Calu3 (cell line): Measurements from ENCODE around the gene PPP1R15B. TPM values are rescaled to one million over a fixed set of nuclear protein-coding genes. Genes with fewer than 3 reads are reported as not detected.

ENCODE experiments used
- BruUV-seq: library from RNA; stranded (reverse); fragments of 400-500 nt; replicated peaks from 2 replicates; lab custom pipeline; 2021; lab: Mats Ljungman, UMichigan
- CTCF ChIA-PET: fragments of 300-600 bp; sonication (Branson Sonifier 250); formaldehyde crosslinking; loops from one replicate; lab custom pipeline; 2022; ENCODE audit warnings: antibody characterized with exemption; lab: Charles Lee
- DNase-seq: peaks from one replicate; pipeline ENCODE4 v3.0.0; 2022
- H3K27ac Mint-ChIP-seq: one replicate; pipeline ENCODE4 v1.8.0; 2022; ENCODE audit warnings: mixed read lengths; ENCODE audit not compliant: unreplicated experiment
- H3K27me3 Mint-ChIP-seq: one replicate; pipeline ENCODE4 v1.8.0; 2022; ENCODE audit warnings: mixed read lengths; ENCODE audit not compliant: unreplicated experiment
- H3K36me3 Mint-ChIP-seq: one replicate; pipeline ENCODE4 v1.8.0; 2022; ENCODE audit warnings: mild to moderate bottlenecking, moderate library complexity, mixed read lengths; ENCODE audit not compliant: insufficient read depth, unreplicated experiment
- H3K4me1 Mint-ChIP-seq: one replicate; pipeline ENCODE4 v1.8.0; 2022; ENCODE audit warnings: mild to moderate bottlenecking, low read depth, mixed read lengths; ENCODE audit not compliant: unreplicated experiment
- H3K4me3 Mint-ChIP-seq: one replicate; pipeline ENCODE4 v1.8.0; 2022; ENCODE audit warnings: mild to moderate bottlenecking, low read depth, moderate library complexity, mixed read lengths; ENCODE audit not compliant: unreplicated experiment
- H3K9me3 Mint-ChIP-seq: one replicate; pipeline ENCODE4 v1.8.0; 2022; ENCODE audit warnings: low read depth, mixed read lengths; ENCODE audit not compliant: unreplicated experiment
- intact Hi-C: fragments of 100-400 bp; cut with micrococcal nuclease; formaldehyde crosslinking; loops from one replicate; pipeline ENCODE4 v1.10.0; 2022; ENCODE audit not compliant: unreplicated experiment
- total RNA-seq: library from RNA; stranded (reverse); gene quantifications from 2 replicates; pipeline ENCODE4 v1.2.3, GENCODE V29; 2022
- TF ChIP-seq, protein P1 (sequence below): fragments of 200-600 bp; IDR thresholded peaks from one replicate; pipeline ENCODE4 v1.8.0; 2022; ENCODE audit warnings: antibody characterized with exemption; ENCODE audit not compliant: unreplicated experiment

PPP1R15B gene
- total RNA-seq, 1 experiment from 2014 or later, result 68.8 TPM

DNA sequence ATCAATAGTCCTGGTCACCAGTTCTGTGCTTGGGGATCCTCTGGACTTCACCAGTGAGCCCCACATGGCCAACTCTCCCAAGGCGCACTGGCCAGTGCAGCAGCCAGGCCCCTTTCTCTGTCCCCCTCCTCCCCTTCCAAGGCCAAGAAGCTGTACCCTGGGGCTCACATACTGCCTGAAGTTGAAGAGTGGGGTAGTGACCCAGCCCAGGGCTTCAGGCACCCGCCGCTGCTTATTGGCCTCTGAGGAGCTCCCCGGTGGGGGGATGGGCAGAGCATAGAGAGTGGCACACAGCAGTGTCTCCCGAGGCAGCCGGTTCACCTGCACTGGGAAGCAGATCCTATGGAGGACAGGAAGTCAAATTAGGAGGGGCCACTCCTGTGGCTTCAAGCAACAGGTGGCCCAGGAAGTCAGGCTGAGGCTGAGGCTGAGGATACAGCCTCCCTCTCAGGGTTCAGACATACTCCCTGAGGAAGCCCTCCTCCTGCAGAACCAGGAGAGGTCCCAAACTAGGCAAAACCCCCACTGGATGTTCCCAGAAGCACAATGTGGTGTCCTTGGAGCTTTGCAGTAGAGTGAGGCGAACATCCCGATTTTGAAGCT is 38.2 kb upstream of the PPP1R15B start:
- Mint-ChIP-seq H3K4me3 (no peak overlapping the region), H3K27ac (peak overlapping the region; percentile 75), H3K27me3 (no peaks in the 10 kb centered on the region), H3K9me3 (no peaks in the 10 kb centered on the region), H3K36me3 (peaks cover 33% of the 10 kb centered on the region), H3K4me1 (peaks cover 66% of the 10 kb centered on the region)
- CTCF ChIA-PET, result interaction anchor here (1.1 to 9.2 kb wide), 8 partner anchors 19 to 357 kb away, joined by 3 to 132 read pairs (median 6); partner anchors contain the start of gene PIK3C2B
- DNase-seq, result no peak
- intact Hi-C loops, result loop anchor here (2.0 kb wide), 1 partner anchor 45 kb away; the partner anchor contains the start of gene PIK3C2B
- no TSS peak for BruUV-seq
- TF ChIP-seq, protein P1, sequence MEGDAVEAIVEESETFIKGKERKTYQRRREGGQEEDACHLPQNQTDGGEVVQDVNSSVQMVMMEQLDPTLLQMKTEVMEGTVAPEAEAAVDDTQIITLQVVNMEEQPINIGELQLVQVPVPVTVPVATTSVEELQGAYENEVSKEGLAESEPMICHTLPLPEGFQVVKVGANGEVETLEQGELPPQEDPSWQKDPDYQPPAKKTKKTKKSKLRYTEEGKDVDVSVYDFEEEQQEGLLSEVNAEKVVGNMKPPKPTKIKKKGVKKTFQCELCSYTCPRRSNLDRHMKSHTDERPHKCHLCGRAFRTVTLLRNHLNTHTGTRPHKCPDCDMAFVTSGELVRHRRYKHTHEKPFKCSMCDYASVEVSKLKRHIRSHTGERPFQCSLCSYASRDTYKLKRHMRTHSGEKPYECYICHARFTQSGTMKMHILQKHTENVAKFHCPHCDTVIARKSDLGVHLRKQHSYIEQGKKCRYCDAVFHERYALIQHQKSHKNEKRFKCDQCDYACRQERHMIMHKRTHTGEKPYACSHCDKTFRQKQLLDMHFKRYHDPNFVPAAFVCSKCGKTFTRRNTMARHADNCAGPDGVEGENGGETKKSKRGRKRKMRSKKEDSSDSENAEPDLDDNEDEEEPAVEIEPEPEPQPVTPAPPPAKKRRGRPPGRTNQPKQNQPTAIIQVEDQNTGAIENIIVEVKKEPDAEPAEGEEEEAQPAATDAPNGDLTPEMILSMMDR, result no peak

DNA sequence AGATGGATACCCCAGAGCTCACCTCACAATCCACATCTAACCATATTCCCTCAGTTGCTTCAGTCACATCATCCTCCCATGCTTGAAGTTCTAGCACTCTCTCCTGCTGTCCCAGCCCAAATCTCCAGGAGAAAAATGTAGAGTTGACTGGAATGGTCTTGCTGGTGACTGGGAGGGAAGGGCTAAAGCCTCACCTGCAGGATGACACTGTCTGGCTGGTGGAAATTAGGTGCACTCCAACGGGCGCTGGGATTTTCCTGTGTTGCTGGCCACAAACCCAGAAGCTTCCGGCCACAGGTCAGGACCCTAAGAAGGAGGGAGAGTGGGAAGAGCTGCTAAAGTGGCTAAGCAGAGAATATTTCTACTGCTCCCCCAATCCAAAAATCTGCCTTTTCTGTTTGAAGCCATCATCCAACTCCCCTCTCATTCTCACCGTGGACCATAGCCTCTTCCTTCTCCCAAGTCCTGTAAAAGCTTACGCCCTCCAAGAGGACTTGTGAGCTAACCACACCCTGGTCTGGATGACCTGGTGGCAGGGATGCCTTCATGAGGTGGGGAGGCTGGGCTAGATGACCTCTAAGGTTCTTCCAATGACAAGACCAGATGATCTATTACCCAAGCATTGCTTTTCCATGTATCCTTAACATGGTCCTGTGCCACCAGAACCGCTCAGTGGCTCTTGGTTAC is 37.5 kb upstream of the PPP1R15B start:
- TF ChIP-seq, protein P1, result no peak
- Mint-ChIP-seq H3K4me1 (peaks cover 72% of the 10 kb centered on the region), H3K27me3 (no peaks in the 10 kb centered on the region), H3K9me3 (no peaks in the 10 kb centered on the region), H3K4me3 (no peak overlapping the region), H3K27ac (no peak overlapping the region), H3K36me3 (peaks cover 33% of the 10 kb centered on the region)
- CTCF ChIA-PET, result interaction anchor here (0.6 to 9.2 kb wide), 4 partner anchors 15 to 54 kb away, joined by 3 to 132 read pairs (median 7); partner anchors contain the start of gene PIK3C2B
- intact Hi-C loops, result no loop called here
- no TSS peak for BruUV-seq
- no peak for DNase-seq

DNA sequence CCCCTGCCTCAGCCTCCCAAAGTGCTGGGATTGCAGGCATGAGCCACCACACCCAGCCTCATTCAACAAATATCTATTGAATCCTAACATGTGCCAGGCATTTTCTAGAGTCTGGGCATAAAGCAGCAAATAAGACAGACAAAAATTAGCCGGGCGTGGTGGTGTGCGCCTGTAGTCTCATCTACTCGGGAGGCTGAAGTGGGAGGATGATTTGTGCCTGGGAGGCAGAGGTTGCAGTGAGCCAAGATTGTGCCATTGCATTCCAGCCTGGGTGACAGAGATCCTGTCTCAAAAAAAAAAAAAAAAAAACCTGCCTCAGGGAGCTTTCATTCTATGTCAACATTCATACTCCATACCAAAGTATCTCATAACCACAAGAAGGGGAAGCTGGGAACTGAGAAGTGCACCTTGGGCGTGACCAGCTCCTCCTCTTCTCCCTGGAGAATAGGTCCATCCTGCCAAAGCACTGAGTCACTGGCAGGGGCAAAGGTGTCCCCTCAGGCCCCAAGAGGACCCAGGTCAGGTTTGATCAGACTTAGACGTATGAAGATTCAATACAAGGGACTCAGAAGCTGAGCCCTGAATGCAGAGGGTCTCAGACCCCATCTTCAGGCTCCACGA is 36.8 kb upstream of the PPP1R15B start:
- TF ChIP-seq, protein P1, result no peak
- no peak overlapping the region for H3K4me3 Mint-ChIP-seq
- DNase-seq, result peak; percentile 34
- H3K9me3 Mint-ChIP-seq, result no peaks in the 10 kb centered on the region
- H3K27ac Mint-ChIP-seq, result no peak overlapping the region
- no TSS peak for BruUV-seq
- H3K36me3 Mint-ChIP-seq, result peaks cover 39% of the 10 kb centered on the region
- CTCF ChIA-PET, result interaction anchor here (0.6 to 9.2 kb wide), 4 partner anchors 15 to 55 kb away, joined by 3 to 132 read pairs (median 7); partner anchors contain the start of gene PIK3C2B
- intact Hi-C loops, result no loop called here
- H3K27me3 Mint-ChIP-seq, result no peaks in the 10 kb centered on the region
- H3K4me1 Mint-ChIP-seq, result peaks cover 77% of the 10 kb centered on the region

DNA sequence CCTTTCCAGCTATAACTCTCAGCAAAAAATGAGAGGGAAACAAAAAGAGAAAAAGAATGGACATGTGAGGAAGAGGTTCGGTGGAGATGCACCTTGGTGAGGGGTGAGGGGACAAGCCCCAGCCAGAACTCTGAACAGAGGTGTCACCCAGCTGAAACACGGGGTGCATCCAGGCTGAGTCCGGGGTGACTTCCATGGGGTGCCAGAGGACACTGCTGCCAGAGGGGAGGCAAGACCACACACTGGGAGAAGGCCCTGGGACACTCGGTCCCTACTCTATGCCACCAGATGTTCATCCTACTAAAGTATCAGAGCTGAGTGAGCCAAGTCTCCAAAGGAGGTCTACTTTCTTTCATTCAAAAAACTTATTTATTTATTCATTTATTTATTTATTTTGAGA is 36.1 kb upstream of the PPP1R15B start:
- CTCF ChIA-PET, result interaction anchor here (0.7 to 9.2 kb wide), 5 partner anchors 24 to 55 kb away, joined by 3 to 132 read pairs (median 11); partner anchors contain the start of gene PIK3C2B
- Mint-ChIP-seq H3K36me3 (peaks cover 39% of the 10 kb centered on the region), H3K4me1 (peaks cover 77% of the 10 kb centered on the region), H3K27ac (peak overlapping the region; percentile 23), H3K27me3 (no peaks in the 10 kb centered on the region), H3K4me3 (no peak overlapping the region), H3K9me3 (no peaks in the 10 kb centered on the region)
- intact Hi-C loops, result no loop called here
- no peak for DNase-seq
- BruUV-seq, result no TSS peak
- TF ChIP-seq, protein P1, result no peak
